Measurements from ENCODE around the gene LCAT. TPM values are rescaled to one million over a fixed set of nuclear protein-coding genes. Genes with fewer than 3 reads are reported as not detected.

Gene LCAT
- total and polyA plus RNA-seq, 9 of the 15 experiments (the other 6 are each of a cell fraction or from before 2014, with no cell fraction given), result 0.46 to 21.0 (median 5.0) TPM

GRCh38 chr16:67979955-67980678, 36.2 kb upstream of the LCAT start, which contains the start of gene DPEP3:
DPEP3 (minus strand) TSS chr16:67980499; CDS start chr16:67980380, 119 bp downstream.
- H3K4me1 ChIP-seq (replicated peaks in 1 of 2; ENCODE audit: control insufficient read depth in 2 of 2, insufficient read depth in 2 of 2, low read length in 2 of 2), result peaks cover 9 to 31% of the 10 kb centered on the region in 2 experiments
- DNase-seq (ENCODE audit: extremely low read depth in 1 of 4, low spot score in 3 of 4) (no peak), FAIRE-seq (no peak), ATAC-seq (no peak)
- H3K4me2 ChIP-seq (ENCODE audit: insufficient read depth, low read length), result no peak within 1 kb of the TSS
- intact Hi-C loops (cut with micrococcal nuclease), result no loop called here
- H3K27me3 ChIP-seq (ENCODE audit: control insufficient read depth in 2 of 2, insufficient read depth in 2 of 2, low read length in 2 of 2), result peaks cover 0 to 4% of the 10 kb centered on the region in 2 experiments; a peak in 1 of 5 replicates
- CTCF ChIA-PET (ENCODE audit: low intra/inter-chr PET ratio), result interaction anchor here (0.6 kb wide), 1 partner anchor 97 kb away, joined by 3 read pairs; no protein-coding TSS in a partner anchor
- no peaks in the 10 kb centered on the region for H3K79me2 ChIP-seq (ENCODE audit: control insufficient read depth, insufficient read depth, low read length)
- H3K4me3 ChIP-seq, result no peak within 1 kb of the TSS
- POLR2A ChIA-PET, result no interaction called here
- H3K27ac ChIP-seq (ENCODE audit: extremely low read depth, low read depth, low read length), result no peak within 1 kb of the TSS
- no peaks in the 10 kb centered on the region for H4K20me1 ChIP-seq (replicated peaks; ENCODE audit: control insufficient read depth, insufficient read depth, low read length)
- no TSS peak for BruUV-seq (replicated peaks)
- in situ Hi-C loops (cut with MboI), result no loop called here
- 93% methylated on average over 47 of the region's 62 CpGs for WGBS (ENCODE audit: insufficient coverage, low coverage, missing lambda C conversion rate)
- H2AFZ ChIP-seq (ENCODE audit: low read depth, low read length), result no peak within 1 kb of the TSS
- no peaks in the 10 kb centered on the region for H3K9me1 ChIP-seq (ENCODE audit: control insufficient read depth, insufficient read depth, low read length)
- no peaks in the 10 kb centered on the region for H3K36me3 ChIP-seq (ENCODE audit: control insufficient read depth, insufficient read depth, low read length)
- no peaks in the 10 kb centered on the region for H3K9me3 ChIP-seq (replicated peaks; ENCODE audit: control insufficient read depth, insufficient read depth, low read depth, low read length)
- peak within 1 kb of the TSS in 1 of 2 experiments; percentile 2; a peak in 2 of 4 replicates for H3K9ac ChIP-seq (ENCODE audit: insufficient read depth in 1 of 2, low read depth in 2 of 2, low read length in 2 of 2)
- no peak for TF ChIP-seq SMARCE1 (IDR thresholded peaks at IDR 0.05)
- TF ChIP-seq, protein P1, sequence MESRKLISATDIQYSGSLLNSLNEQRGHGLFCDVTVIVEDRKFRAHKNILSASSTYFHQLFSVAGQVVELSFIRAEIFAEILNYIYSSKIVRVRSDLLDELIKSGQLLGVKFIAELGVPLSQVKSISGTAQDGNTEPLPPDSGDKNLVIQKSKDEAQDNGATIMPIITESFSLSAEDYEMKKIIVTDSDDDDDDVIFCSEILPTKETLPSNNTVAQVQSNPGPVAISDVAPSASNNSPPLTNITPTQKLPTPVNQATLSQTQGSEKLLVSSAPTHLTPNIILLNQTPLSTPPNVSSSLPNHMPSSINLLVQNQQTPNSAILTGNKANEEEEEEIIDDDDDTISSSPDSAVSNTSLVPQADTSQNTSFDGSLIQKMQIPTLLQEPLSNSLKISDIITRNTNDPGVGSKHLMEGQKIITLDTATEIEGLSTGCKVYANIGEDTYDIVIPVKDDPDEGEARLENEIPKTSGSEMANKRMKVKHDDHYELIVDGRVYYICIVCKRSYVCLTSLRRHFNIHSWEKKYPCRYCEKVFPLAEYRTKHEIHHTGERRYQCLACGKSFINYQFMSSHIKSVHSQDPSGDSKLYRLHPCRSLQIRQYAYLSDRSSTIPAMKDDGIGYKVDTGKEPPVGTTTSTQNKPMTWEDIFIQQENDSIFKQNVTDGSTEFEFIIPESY (CRISPR knock-in tag; IDR thresholded peaks at IDR 0.05), result peak; percentile 96
- no peak for TF ChIP-seq SRSF1 (IDR thresholded peaks at IDR 0.05; ENCODE audit: low read depth, low read length)
- TF ChIP-seq TGIF2 (CRISPR knock-in tag; IDR thresholded peaks at IDR 0.05), result no peak
- TF ChIP-seq, protein P2, sequence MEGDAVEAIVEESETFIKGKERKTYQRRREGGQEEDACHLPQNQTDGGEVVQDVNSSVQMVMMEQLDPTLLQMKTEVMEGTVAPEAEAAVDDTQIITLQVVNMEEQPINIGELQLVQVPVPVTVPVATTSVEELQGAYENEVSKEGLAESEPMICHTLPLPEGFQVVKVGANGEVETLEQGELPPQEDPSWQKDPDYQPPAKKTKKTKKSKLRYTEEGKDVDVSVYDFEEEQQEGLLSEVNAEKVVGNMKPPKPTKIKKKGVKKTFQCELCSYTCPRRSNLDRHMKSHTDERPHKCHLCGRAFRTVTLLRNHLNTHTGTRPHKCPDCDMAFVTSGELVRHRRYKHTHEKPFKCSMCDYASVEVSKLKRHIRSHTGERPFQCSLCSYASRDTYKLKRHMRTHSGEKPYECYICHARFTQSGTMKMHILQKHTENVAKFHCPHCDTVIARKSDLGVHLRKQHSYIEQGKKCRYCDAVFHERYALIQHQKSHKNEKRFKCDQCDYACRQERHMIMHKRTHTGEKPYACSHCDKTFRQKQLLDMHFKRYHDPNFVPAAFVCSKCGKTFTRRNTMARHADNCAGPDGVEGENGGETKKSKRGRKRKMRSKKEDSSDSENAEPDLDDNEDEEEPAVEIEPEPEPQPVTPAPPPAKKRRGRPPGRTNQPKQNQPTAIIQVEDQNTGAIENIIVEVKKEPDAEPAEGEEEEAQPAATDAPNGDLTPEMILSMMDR (IDR thresholded peaks at IDR 0.05 in 2 of 3, conservative IDR thresholded peaks at IDR 0.05 in 1 of 3; ENCODE audit: insufficient read depth in 2 of 3, low read depth in 1 of 3, low read length in 3 of 3), result peak in 1 of 3 experiments; percentile 51; a peak in 1 of 6 replicates
- no peak for TF ChIP-seq ELF1 (tag; IDR thresholded peaks at IDR 0.05)
- no peak for TF ChIP-seq PBX2 (CRISPR knock-in tag; IDR thresholded peaks at IDR 0.05; ENCODE audit: low read depth)
- TF ChIP-seq PBX2 (tag; conservative IDR thresholded peaks at IDR 0.05; ENCODE audit: low read depth), result no peak
- TF ChIP-seq SRSF7 (optimal IDR thresholded peaks at IDR 0.05; ENCODE audit: low read depth, low read length), result peak; percentile 49
- TF ChIP-seq, protein P3, sequence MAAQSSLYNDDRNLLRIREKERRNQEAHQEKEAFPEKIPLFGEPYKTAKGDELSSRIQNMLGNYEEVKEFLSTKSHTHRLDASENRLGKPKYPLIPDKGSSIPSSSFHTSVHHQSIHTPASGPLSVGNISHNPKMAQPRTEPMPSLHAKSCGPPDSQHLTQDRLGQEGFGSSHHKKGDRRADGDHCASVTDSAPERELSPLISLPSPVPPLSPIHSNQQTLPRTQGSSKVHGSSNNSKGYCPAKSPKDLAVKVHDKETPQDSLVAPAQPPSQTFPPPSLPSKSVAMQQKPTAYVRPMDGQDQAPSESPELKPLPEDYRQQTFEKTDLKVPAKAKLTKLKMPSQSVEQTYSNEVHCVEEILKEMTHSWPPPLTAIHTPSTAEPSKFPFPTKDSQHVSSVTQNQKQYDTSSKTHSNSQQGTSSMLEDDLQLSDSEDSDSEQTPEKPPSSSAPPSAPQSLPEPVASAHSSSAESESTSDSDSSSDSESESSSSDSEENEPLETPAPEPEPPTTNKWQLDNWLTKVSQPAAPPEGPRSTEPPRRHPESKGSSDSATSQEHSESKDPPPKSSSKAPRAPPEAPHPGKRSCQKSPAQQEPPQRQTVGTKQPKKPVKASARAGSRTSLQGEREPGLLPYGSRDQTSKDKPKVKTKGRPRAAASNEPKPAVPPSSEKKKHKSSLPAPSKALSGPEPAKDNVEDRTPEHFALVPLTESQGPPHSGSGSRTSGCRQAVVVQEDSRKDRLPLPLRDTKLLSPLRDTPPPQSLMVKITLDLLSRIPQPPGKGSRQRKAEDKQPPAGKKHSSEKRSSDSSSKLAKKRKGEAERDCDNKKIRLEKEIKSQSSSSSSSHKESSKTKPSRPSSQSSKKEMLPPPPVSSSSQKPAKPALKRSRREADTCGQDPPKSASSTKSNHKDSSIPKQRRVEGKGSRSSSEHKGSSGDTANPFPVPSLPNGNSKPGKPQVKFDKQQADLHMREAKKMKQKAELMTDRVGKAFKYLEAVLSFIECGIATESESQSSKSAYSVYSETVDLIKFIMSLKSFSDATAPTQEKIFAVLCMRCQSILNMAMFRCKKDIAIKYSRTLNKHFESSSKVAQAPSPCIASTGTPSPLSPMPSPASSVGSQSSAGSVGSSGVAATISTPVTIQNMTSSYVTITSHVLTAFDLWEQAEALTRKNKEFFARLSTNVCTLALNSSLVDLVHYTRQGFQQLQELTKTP (IDR thresholded peaks at IDR 0.05; ENCODE audit: low read depth in 1 of 2, partially characterized antibody in 2 of 2), result no peak
